ENCODE data around the gene RBBP8.

- TF ChIP-seq CTCF (IDR thresholded peaks at IDR 0.05; ENCODE audit: poor library complexity, severe bottlenecking) (no peak), MXI1 (conservative IDR thresholded peaks at IDR 0.05; ENCODE audit: poor library complexity, severe bottlenecking) (no peak), RAD21 (conservative IDR thresholded peaks at IDR 0.05) (no peak), POLR2AphosphoS5 (IDR thresholded peaks at IDR 0.05) (no peak), EZH2 (IDR thresholded peaks at IDR 0.05; ENCODE audit: borderline replicate concordance, insufficient read depth, low read length, poor library complexity, severe bottlenecking) (no peak), REST (IDR thresholded peaks at IDR 0.05; ENCODE audit: borderline replicate concordance) (no peak), TAF1 (IDR thresholded peaks at IDR 0.05; ENCODE audit: low read depth) (no peak), EP300 (conservative IDR thresholded peaks at IDR 0.05; ENCODE audit: poor library complexity, severe bottlenecking) (no peak)
These were observed 136.8 kb downstream of the RBBP8 start for GRCh38 chr18:23069898-23070297.
